ENCODE measurements around the gene SMC6. TPM values are rescaled to one million over a fixed set of nuclear protein-coding genes. Genes with fewer than 3 reads are reported as not detected.

The SMC6 gene
- total RNA-seq, 2 donors from 2014 or later: 9.9 to 11.9 TPM

DNA sequence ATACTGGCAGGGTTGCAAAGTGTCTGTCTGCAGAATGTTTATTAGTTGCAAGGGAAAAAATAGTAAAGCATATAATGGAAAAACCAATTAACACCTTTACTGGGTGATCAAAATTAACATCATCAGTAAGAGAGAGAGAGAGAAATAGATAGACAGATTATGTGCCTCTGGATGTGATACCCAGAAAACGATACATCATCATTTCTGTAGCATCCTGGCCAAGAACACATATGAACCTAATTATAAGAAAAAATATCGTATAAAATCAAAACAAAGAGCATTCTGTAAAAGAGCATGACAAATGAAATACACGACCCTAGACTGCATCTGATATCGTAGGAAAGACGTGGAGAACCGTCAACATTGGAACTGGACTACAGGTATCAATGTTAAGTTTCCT is 64.6 kb downstream of the SMC6 start:
- TF ChIP-seq, protein P1, sequence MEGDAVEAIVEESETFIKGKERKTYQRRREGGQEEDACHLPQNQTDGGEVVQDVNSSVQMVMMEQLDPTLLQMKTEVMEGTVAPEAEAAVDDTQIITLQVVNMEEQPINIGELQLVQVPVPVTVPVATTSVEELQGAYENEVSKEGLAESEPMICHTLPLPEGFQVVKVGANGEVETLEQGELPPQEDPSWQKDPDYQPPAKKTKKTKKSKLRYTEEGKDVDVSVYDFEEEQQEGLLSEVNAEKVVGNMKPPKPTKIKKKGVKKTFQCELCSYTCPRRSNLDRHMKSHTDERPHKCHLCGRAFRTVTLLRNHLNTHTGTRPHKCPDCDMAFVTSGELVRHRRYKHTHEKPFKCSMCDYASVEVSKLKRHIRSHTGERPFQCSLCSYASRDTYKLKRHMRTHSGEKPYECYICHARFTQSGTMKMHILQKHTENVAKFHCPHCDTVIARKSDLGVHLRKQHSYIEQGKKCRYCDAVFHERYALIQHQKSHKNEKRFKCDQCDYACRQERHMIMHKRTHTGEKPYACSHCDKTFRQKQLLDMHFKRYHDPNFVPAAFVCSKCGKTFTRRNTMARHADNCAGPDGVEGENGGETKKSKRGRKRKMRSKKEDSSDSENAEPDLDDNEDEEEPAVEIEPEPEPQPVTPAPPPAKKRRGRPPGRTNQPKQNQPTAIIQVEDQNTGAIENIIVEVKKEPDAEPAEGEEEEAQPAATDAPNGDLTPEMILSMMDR (IDR thresholded peaks at IDR 0.05): no peak
- no peak for TF ChIP-seq POLR2A (IDR thresholded peaks at IDR 0.05)
- Histone ChIP-seq H3K4me1 (no peaks in the 10 kb centered on the region), H3K4me3 (no peak overlapping the region), H3K9me3 (no peaks in the 10 kb centered on the region), H3K27me3 (no peaks in the 10 kb centered on the region), H3K36me3 (replicated peaks in 1 of 2; ENCODE audit: insufficient read depth in 1 of 2, low read depth in 2 of 2) (peaks cover 0 to 3% of the 10 kb centered on the region in 2 donors), H3K27ac (no peak overlapping the region)
- DNase-seq (no peak), ATAC-seq (no peak)
- intact Hi-C loops (cut with DNase I): no loop called here
- 89 to 90% methylated on average over 6 of the region's 6 CpGs for WGBS, 2 donors

DNA sequence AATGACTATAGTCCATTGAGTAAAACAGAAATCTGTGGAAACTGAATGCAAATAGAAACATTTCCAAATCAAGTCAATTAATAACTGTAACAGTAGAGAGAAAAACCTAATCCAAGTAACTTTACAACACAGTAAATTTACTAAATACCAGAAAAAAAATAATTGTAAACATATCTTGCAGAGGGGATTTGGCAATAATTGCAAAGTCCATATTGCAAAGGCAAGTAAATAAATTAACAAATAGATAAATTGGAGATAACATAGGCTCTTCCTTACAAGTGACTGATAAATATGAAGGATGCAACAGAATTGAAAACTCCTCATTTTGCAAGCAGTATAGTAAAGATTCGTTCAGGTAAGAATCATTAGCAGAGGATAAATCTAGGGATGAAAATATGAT is 65.0 kb downstream of the SMC6 start:
- 65 to 72% methylated on average over 1 of the region's 1 CpG for WGBS, 2 donors
- Histone ChIP-seq H3K36me3 (replicated peaks in 1 of 2; ENCODE audit: insufficient read depth in 1 of 2, low read depth in 2 of 2) (peaks cover 0 to 3% of the 10 kb centered on the region in 2 donors), H3K4me3 (no peak overlapping the region), H3K9me3 (no peaks in the 10 kb centered on the region), H3K4me1 (no peaks in the 10 kb centered on the region), H3K27me3 (no peaks in the 10 kb centered on the region), H3K27ac (no peak overlapping the region)
- TF ChIP-seq, protein P1 (IDR thresholded peaks at IDR 0.05): no peak
- no peak for TF ChIP-seq POLR2A (IDR thresholded peaks at IDR 0.05)
- DNase-seq (no peak), ATAC-seq (no peak)
- intact Hi-C loops (cut with DNase I): no loop called here

DNA sequence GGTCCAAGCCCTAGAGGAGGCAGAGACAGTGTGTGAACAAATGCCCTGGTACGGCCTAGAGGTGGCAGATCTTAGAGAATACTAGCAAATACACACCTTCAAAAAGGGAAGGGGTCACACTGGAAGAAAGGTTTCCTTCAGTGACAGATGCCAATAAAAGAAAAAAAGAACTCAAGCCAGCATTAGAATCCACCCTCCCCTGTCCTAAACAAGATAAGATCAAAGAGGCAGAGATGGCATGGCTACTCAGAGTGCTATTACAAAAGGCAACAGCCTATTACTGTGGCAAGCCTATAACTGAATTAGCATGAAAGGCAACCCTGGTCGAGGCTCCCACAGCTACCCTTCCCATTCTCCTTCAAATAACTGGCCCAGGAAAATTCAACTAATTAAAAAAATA is 69.6 kb downstream of the SMC6 start:
- WGBS, 2 donors: 85 to 91% methylated on average over 2 of the region's 2 CpGs
- no peak for TF ChIP-seq POLR2A (IDR thresholded peaks at IDR 0.05)
- TF ChIP-seq, protein P1 (IDR thresholded peaks at IDR 0.05): no peak
- no peak overlapping the region for H3K4me3 ChIP-seq
- intact Hi-C loops (cut with DNase I): no loop called here
- DNase-seq (no peak), ATAC-seq (no peak)
- H3K27ac ChIP-seq: no peak overlapping the region
- no peaks in the 10 kb centered on the region for H3K9me3 ChIP-seq
- H3K27me3 ChIP-seq: no peaks in the 10 kb centered on the region
- H3K36me3 ChIP-seq (replicated peaks in 1 of 2; ENCODE audit: insufficient read depth in 1 of 2, low read depth in 2 of 2): peaks cover 0 to 3% of the 10 kb centered on the region in 2 donors
- H3K4me1 ChIP-seq: no peaks in the 10 kb centered on the region

DNA sequence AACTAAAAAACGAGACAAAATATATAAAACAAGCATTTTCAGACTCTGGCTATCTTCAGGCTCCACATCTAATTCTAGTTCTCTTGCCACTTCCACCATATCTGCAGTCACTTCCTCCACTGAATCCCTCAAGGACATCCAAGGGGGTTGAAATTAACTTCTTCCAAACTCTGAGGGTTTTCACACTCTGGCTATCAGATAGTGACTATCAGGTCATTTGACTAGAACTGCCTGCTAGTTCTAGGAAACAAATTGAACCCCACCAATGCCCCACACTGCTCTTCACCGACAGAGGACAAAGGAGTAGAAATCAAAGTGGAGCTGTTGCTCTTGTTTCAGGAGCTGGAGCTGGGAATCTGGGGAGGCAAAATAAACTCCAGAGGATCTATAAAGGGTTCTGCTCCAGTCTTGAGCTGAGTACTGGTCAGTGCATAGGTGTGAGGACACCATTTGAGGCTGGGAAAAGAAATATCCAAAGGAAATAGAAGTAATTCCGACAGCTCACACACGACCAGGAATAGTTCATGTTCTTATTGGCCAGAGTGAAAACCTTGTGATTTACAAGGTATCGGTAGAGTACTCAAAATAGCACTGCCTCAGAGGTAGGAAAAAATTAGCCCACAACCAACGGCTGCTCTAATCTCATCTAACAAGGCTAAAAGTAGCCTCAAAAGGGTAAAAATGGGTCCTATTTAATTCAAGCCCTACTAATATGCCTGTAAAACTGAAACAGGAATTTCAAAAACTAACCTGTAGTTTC is 71.3 kb downstream of the SMC6 start:
- H3K4me1 ChIP-seq: no peaks in the 10 kb centered on the region
- no peak for DNase-seq
- ATAC-seq: no peak
- peaks cover 0 to 2% of the 10 kb centered on the region in 2 donors for H3K36me3 ChIP-seq (replicated peaks in 1 of 2; ENCODE audit: insufficient read depth in 1 of 2, low read depth in 2 of 2)
- H3K27me3 ChIP-seq: no peaks in the 10 kb centered on the region
- no peak overlapping the region for H3K4me3 ChIP-seq
- H3K9me3 ChIP-seq: no peaks in the 10 kb centered on the region
- 82 to 85% methylated on average over 6 of the region's 6 CpGs for WGBS, 2 donors
- intact Hi-C loops (cut with DNase I): no loop called here
- no peak for TF ChIP-seq POLR2A (IDR thresholded peaks at IDR 0.05)
- TF ChIP-seq, protein P1 (IDR thresholded peaks at IDR 0.05): no peak
- H3K27ac ChIP-seq: no peak overlapping the region

DNA sequence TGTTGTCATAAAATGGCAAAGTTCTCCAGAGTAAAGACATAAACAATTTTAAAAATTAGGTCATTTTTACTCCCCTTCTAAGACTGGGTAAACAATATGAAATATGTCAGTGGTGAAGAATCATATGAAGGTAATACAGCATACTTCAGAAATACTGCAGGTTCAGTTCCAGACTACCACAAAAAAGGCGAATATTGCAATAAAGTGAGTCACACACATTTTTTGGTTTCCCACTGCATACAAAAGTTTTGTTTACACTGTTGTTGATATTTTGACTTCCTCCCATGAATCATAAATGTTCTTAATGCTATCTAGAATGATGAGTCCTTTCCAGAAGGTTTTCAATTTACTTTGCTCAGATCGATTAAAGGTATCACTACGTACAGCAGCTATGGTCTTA is 73.5 kb downstream of the SMC6 start:
- intact Hi-C loops (cut with DNase I): no loop called here
- ATAC-seq (no peak), DNase-seq (no peak)
- TF ChIP-seq POLR2A (IDR thresholded peaks at IDR 0.05): no peak
- TF ChIP-seq, protein P1 (IDR thresholded peaks at IDR 0.05): no peak
- H3K36me3 ChIP-seq (replicated peaks in 1 of 2; ENCODE audit: insufficient read depth in 1 of 2, low read depth in 2 of 2): no peaks in the 10 kb centered on the region
- no peaks in the 10 kb centered on the region for H3K9me3 ChIP-seq
- WGBS, 2 donors: 95 to 96% methylated on average over 3 of the region's 3 CpGs
- H3K27ac ChIP-seq: no peak overlapping the region
- no peaks in the 10 kb centered on the region for H3K4me1 ChIP-seq
- no peaks in the 10 kb centered on the region for H3K27me3 ChIP-seq
- no peak overlapping the region for H3K4me3 ChIP-seq
